ENCODE results near the gene MTERF4.

Gene MTERF4

DNA sequence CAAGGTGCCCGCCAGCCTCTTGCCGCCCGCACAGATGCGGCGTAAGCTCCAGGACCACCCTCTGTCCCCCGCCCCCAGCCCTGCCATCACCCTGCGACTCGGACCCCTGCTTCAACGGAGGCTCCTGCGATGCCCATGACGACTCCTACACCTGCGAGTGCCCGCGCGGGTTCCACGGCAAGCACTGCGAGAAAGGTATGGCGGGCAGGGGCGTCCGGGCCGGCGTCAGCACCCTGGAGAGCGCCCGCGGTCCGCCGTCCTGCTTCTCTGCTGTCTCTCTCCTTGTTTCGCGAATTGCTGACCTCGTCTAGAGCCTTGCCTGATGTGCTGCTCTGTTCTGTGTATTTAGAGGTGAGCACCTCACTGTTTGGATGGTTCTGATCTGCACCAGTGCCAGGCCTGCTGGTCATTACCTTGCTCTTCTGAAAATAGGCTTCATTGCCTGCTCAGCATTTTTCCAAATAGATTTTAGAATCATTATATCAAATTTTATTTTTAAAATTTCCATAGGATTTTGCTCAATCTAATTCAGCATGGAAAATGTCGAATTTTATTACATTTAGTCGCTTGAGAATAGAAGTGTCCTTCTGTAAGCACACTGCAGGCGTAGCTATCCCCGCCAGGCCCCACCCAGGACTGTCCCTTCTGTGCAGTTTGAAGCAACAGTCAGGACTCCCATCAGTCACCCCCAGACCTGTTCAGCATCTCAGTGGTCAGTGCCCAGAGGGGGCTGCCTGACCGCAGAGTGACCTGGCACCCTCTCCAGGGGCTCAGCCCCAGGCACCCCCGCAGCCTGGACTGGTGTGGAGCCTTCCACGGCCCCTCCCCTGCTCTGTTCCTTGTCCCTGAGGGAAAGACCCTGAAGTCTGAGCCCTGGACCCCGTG is 52.1 kb downstream of the MTERF4 start:
- no peak for DNase-seq

- no peak for DNase-seq
Measured at GRCh38 chr2:241048949-241049343, 53.1 kb downstream of the MTERF4 start.

GRCh38 chr2:241048149-241048948 is 53.7 kb downstream of the MTERF4 start:
- DNase-seq = no peak

DNA sequence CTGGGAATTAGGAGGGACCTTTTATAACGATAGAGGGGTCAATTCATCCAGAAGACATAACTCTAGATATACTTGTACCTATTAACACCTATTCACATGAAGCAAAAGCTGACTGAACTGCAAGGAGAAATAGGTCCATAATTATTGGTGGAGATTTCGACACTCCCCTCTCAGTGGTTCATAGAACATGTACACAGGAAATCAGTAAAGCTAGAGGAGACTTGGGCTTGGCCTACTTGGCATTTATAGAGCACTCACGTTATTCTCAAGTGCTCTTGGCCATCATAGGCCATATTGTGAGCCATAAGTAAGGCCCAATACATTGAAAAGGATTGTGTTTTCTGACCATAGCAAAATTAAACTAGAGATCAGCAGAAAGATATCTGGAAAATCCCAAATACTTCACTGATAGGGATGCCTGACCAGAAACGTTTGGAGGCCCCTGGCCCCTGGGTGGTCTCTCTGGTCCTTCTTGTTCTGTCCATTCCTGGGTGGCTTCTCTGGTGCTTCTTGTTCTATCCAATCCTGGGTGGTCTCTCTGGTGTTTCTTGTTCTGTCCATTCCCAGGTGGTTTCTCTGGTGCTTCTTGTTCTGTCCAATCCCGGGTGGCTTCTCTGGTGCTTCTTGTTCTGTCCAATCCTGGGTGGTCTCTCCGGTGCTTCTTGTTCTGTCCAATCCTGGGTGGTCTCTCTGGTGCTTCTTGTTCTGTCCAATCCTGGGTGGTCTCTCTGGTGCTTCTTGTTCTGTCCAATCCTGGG is 54.7 kb downstream of the MTERF4 start:
- no peak for DNase-seq

Measured in NCI-H1105 treated with DMSO at 0.1 percent for 48 hours (cell line).